ENCODE results near the gene PML. TPM values are rescaled to one million over a fixed set of nuclear protein-coding genes. Genes with fewer than 3 reads are reported as not detected.

PML gene
- total RNA-seq, 1 experiment from 2014 or later: 24.6 TPM

GRCh38 chr15:74037171-74038117 lies 42.9 kb downstream of the PML start:
- H3K9me3 Mint-ChIP-seq: no peaks in the 10 kb centered on the region; a peak in 1 of 5 replicates
- peaks cover 3% of the 10 kb centered on the region; the same call in 1 of the 2 replicates for H3K4me1 ChIP-seq (ENCODE audit: insufficient read depth, low read length)
- no peak overlapping the region for H3K18ac ChIP-seq (ENCODE audit: insufficient read length, low read depth, low read length)
- H4K20me1 ChIP-seq (ENCODE audit: control insufficient read depth, insufficient read depth, insufficient read length): no peaks in the 10 kb centered on the region
- H2BK5ac ChIP-seq (ENCODE audit: insufficient read length, low read length): no peak overlapping the region
- H4K91ac ChIP-seq (ENCODE audit: insufficient read length, low read depth, low read length): no peak overlapping the region
- no peak overlapping the region for H2BK12ac ChIP-seq (ENCODE audit: insufficient read length, low read depth, low read length)
- DNase-seq: no peak
- peaks cover 6 to 16% (median 13%) of the 10 kb centered on the region in 3 experiments; a peak in 6 of 7 replicates for H3K36me3 Mint-ChIP-seq (ENCODE audit: insufficient read depth in 1 of 3, low read depth in 3 of 3)
- H3K4me3 Mint-ChIP-seq: no peak overlapping the region; a peak in 1 of 5 replicates
- H3K79me1 ChIP-seq (ENCODE audit: insufficient read depth, low read depth, low read length, poor library complexity, severe bottlenecking): no peaks in the 10 kb centered on the region
- no peak overlapping the region for H3K56ac ChIP-seq (ENCODE audit: insufficient read length, low read depth, low read length)
- H2AK5ac ChIP-seq (ENCODE audit: insufficient read length, low read length): no peak overlapping the region
- H3K23me2 ChIP-seq (ENCODE audit: insufficient read length, low read depth, low read length, poor library complexity, severe bottlenecking): no peaks in the 10 kb centered on the region
- H2BK20ac ChIP-seq (ENCODE audit: low read depth, low read length, poor library complexity, severe bottlenecking): no peak overlapping the region
- peaks cover 31 to 37% of the 10 kb centered on the region in 2 experiments for H3K4me1 Mint-ChIP-seq
- peaks cover 2% of the 10 kb centered on the region; the same call in 1 of the 2 replicates for H3K27me3 Mint-ChIP-seq (ENCODE audit: low read depth)
- no peak overlapping the region for H3K9ac ChIP-seq (ENCODE audit: extremely low read depth, insufficient read length, low read length)
- H3K14ac ChIP-seq (ENCODE audit: insufficient read depth, low read length): no peak overlapping the region
- H3K4ac ChIP-seq (ENCODE audit: low read depth, low read length): no peak overlapping the region
- no peak overlapping the region for H2BK15ac ChIP-seq (ENCODE audit: low read depth, low read length)
- no CpG with 5 or more reads among the region's 21 CpGs for WGBS (ENCODE audit: extremely low coverage, insufficient read length, low lambda C conversion rate)
- H3K27me3 ChIP-seq (ENCODE audit: insufficient read depth, low read length): no peaks in the 10 kb centered on the region
- no peak overlapping the region for H3K27ac ChIP-seq (ENCODE audit: insufficient read length, low read depth, low read length)
- H3K23ac ChIP-seq (ENCODE audit: insufficient read length, low read depth, low read length): no peak overlapping the region
- H4K8ac ChIP-seq (replicated peaks; ENCODE audit: insufficient read length, low read depth, low read length): no peak overlapping the region
- no peak overlapping the region; a peak in 1 of 7 replicates for H3K27ac Mint-ChIP-seq
- H3T11ph ChIP-seq (ENCODE audit: low read length): no peak overlapping the region
- H4K5ac ChIP-seq (ENCODE audit: insufficient read length, low read depth, low read length): no peak overlapping the region
- H3K9me3 ChIP-seq (ENCODE audit: control insufficient read depth, low read depth, low read length): no peaks in the 10 kb centered on the region
- H2AFZ ChIP-seq (ENCODE audit: low read length): no peak overlapping the region
- TF ChIP-seq, protein P1, sequence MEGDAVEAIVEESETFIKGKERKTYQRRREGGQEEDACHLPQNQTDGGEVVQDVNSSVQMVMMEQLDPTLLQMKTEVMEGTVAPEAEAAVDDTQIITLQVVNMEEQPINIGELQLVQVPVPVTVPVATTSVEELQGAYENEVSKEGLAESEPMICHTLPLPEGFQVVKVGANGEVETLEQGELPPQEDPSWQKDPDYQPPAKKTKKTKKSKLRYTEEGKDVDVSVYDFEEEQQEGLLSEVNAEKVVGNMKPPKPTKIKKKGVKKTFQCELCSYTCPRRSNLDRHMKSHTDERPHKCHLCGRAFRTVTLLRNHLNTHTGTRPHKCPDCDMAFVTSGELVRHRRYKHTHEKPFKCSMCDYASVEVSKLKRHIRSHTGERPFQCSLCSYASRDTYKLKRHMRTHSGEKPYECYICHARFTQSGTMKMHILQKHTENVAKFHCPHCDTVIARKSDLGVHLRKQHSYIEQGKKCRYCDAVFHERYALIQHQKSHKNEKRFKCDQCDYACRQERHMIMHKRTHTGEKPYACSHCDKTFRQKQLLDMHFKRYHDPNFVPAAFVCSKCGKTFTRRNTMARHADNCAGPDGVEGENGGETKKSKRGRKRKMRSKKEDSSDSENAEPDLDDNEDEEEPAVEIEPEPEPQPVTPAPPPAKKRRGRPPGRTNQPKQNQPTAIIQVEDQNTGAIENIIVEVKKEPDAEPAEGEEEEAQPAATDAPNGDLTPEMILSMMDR (conservative IDR thresholded peaks at IDR 0.05): no peak
- no peak overlapping the region for H3K4me2 ChIP-seq (ENCODE audit: insufficient read depth, insufficient read length, low read length)
- no peak overlapping the region for H2BK120ac ChIP-seq (ENCODE audit: low read depth, low read length, poor library complexity, severe bottlenecking)
- no peaks in the 10 kb centered on the region for H3K79me2 ChIP-seq (ENCODE audit: insufficient read depth, low read length)

Measured in H9 (cell line).